GM21381 (cell line): ENCODE results near the gene LRFN2.

ENCODE experiments used
- ATAC-seq: cut with Tn5 transposase; IDR thresholded peaks from one replicate; pipeline ENCODE4 v1.9.1; 2021; ENCODE audit warnings: mild to moderate bottlenecking, moderate library complexity; ENCODE audit not compliant: unreplicated experiment

The LRFN2 gene

GRCh38 chr6:40439026-40439800 is 148.0 kb downstream of the LRFN2 start:
- ATAC-seq, result no peak

- ATAC-seq, result no peak
Measured at GRCh38 chr6:40438246-40438887, 148.8 kb downstream of the LRFN2 start.

GRCh38 chr6:40437631-40438030 is 149.5 kb downstream of the LRFN2 start:
- ATAC-seq, result no peak

GRCh38 chr6:40436685-40437604 is 150.2 kb downstream of the LRFN2 start:
- ATAC-seq, result no peak

GRCh38 chr6:40432982-40433381 is 154.2 kb downstream of the LRFN2 start:
- ATAC-seq, result no peak

- no peak for ATAC-seq
Measured at GRCh38 chr6:40431706-40432105, 155.5 kb downstream of the LRFN2 start.

GRCh38 chr6:40427196-40427595 is 160.0 kb downstream of the LRFN2 start:
- no peak for ATAC-seq

- no peak for ATAC-seq
Measured at GRCh38 chr6:40426346-40427066, 160.7 kb downstream of the LRFN2 start.

GRCh38 chr6:40425192-40425919 is 161.8 kb downstream of the LRFN2 start:
- ATAC-seq, result no peak

- ATAC-seq, result no peak
Measured at GRCh38 chr6:40422046-40422445, 165.1 kb downstream of the LRFN2 start.

- ATAC-seq, result no peak
Measured at GRCh38 chr6:40419946-40420728, 167.0 kb downstream of the LRFN2 start.

GRCh38 chr6:40419377-40419776 is 167.8 kb downstream of the LRFN2 start:
- no peak for ATAC-seq

GRCh38 chr6:40417031-40417430 is 170.1 kb downstream of the LRFN2 start:
- ATAC-seq, result no peak

- ATAC-seq, result no peak
Measured at GRCh38 chr6:40414617-40415016, 172.5 kb downstream of the LRFN2 start.

GRCh38 chr6:40413239-40413638 is 173.9 kb downstream of the LRFN2 start:
- ATAC-seq, result no peak

- ATAC-seq, result no peak
Measured at GRCh38 chr6:40411881-40412280, 175.3 kb downstream of the LRFN2 start.

GRCh38 chr6:40410821-40411220 is 176.3 kb downstream of the LRFN2 start:
- no peak for ATAC-seq

- ATAC-seq, result no peak
Measured at GRCh38 chr6:40409716-40410397, 177.3 kb downstream of the LRFN2 start.
